Head of caudate nucleus (tissue), 42 donors: ENCODE measurements around the gene LRRC8B.

Source experiments
- DNase-seq, 42 donors: peaks; one replicate each; pipeline versions ENCODE4 v3.0.0 to v3.0.0-alpha.2; 2020 to 2021; ENCODE audit warnings: mixed read lengths in 7 of 42
- intact Hi-C: fragments of 100-400 bp; cut with DNase I; formaldehyde crosslinking; loops from one replicate; pipeline ENCODE4 v1.15.0; 2022

LRRC8B gene

DNA sequence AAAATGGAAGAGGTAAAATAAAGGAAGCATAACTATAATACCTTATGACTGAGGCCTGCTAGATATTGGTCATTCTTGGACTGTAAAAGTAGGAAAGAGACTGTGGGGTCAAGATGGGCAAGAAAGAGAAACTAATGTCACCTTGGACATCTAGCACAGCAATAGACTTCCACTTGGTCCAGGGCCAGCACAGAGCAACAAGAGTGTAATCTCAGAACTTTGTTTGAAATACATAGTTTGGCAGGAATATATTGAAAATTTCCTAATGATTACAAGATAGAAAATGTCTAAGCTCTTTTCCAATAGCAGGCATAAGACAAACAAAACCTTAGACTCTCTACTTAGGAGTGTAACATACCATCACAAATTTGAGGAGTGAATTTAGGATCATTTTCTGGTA is 112.9 kb downstream of the LRRC8B start:
- no peak for DNase-seq
- intact Hi-C loops, result loop anchor here (10.0 kb wide), 1 partner anchor 357 kb away; the partner anchor contains the start of gene ZNF326

DNA sequence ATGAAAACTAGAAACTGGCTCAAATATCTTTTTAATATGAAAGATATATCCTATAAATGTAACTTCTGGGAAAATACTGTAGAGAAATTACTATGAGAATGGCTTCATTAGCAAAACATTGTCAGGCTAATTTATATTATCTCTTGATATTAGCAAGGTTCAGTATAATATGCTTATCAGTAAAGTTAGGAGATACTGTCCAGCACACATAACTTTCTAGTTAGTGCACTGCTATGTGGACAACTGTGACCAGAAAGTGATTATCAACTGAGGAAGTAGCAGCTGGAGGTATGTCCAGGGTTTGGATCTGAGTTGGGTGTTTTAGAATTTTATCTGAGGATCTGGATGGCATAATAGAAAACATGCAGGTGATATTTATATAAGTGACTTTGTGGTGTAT is 115.8 kb downstream of the LRRC8B start:
- no peak for DNase-seq
- intact Hi-C loops, result no loop called here

- DNase-seq, result no peak
- intact Hi-C loops, result no loop called here
Observed at GRCh38 chr1:89641781-89642180, 117.2 kb downstream of the LRRC8B start.

- no peak for DNase-seq
- intact Hi-C loops, result no loop called here
Observed at GRCh38 chr1:89643577-89643976, 118.9 kb downstream of the LRRC8B start.

GRCh38 chr1:89644119-89644814 is 119.6 kb downstream of the LRRC8B start:
- DNase-seq, result no peak
- intact Hi-C loops, result no loop called here

GRCh38 chr1:89646259-89646658 is 121.6 kb downstream of the LRRC8B start:
- DNase-seq, result no peak
- intact Hi-C loops, result no loop called here
